CD4-positive, alpha-beta memory T cell (primary cell): ENCODE data around the gene SLC25A31. TPM values are rescaled to one million over a fixed set of nuclear protein-coding genes. Genes with fewer than 3 reads are reported as not detected.

Experiments used
- CTCF ChIA-PET: fragments of 350-600 bp; sonication (Branson Sonifier 250); formaldehyde crosslinking; loops from one replicate; lab custom pipeline; 2021; ENCODE audit warnings: inconsistent platforms; ENCODE audit not compliant: partially characterized antibody; lab: Charles Lee
- POLR2A ChIA-PET: fragments of 350-600 bp; sonication (Branson Sonifier 250); formaldehyde crosslinking; loops from one replicate; lab custom pipeline; 2021; ENCODE audit not compliant: partially characterized antibody; lab: Charles Lee
- DNase-seq, 5 donors: peaks; one replicate each; pipeline versions ENCODE4 v3.0.0 to v3.0.0-alpha.2; 2020 to 2022; ENCODE audit warnings: mixed read lengths in 1 of 5
- H3K27ac ChIP-seq: one replicate; pipeline ENCODE4 v1.7.0; 2013; ENCODE audit warnings: low read depth, low read length
- H3K27me3 ChIP-seq: 2 replicates; pipeline ENCODE4 v1.7.0; 2013; ENCODE audit warnings: mild to moderate bottlenecking, low read length, moderate library complexity; ENCODE audit not compliant: insufficient read depth
- H3K36me3 ChIP-seq: 2 replicates; pipeline ENCODE4 v1.7.0; 2013; ENCODE audit warnings: mild to moderate bottlenecking, low read length, moderate library complexity; ENCODE audit not compliant: insufficient read depth
- H3K4me1 ChIP-seq: 2 replicates; pipeline ENCODE4 v1.7.0; 2013; ENCODE audit warnings: mild to moderate bottlenecking, low read length, moderate library complexity; ENCODE audit not compliant: insufficient read depth
- H3K4me3 ChIP-seq, 2 donors: one replicate each; pipeline ENCODE4 v1.7.0; 2013; ENCODE audit warnings: low read length in 2 of 2, mild to moderate bottlenecking in 1 of 2
- H3K9me3 ChIP-seq, 2 donors: one replicate each; pipeline ENCODE4 v1.7.0; 2013; ENCODE audit warnings: low read length in 2 of 2, control low read depth in 1 of 2; ENCODE audit not compliant: control insufficient read depth in 1 of 2
- H3K27ac Mint-ChIP-seq, 7 donors: one replicate each; pipeline ENCODE4 v1.8.0; 2020 to 2021; ENCODE audit warnings: mixed read lengths in 7 of 7, mild to moderate bottlenecking in 6 of 7, inconsistent platforms in 3 of 7, moderate library complexity in 3 of 7
- H3K27me3 Mint-ChIP-seq, 2 donors: one replicate each; pipeline ENCODE4 v1.8.0; 2020 to 2021; ENCODE audit warnings: mixed read lengths in 2 of 2
- H3K36me3 Mint-ChIP-seq, 2 donors: one replicate each; pipeline ENCODE4 v1.8.0; 2020 to 2021; ENCODE audit warnings: mixed read lengths in 2 of 2, inconsistent platforms in 1 of 2, mild to moderate bottlenecking in 1 of 2
- H3K4me1 Mint-ChIP-seq, 4 donors: one replicate each; pipeline ENCODE4 v1.8.0; 2020 to 2021; ENCODE audit warnings: mixed read lengths in 4 of 4, mild to moderate bottlenecking in 1 of 4
- H3K4me3 Mint-ChIP-seq, 8 donors: one replicate each; pipeline ENCODE4 v1.8.0; 2020 to 2021; ENCODE audit warnings: mixed read lengths in 8 of 8, mild to moderate bottlenecking in 7 of 8, moderate library complexity in 6 of 8, inconsistent platforms in 3 of 8
- H3K9me3 Mint-ChIP-seq, 8 donors: one replicate each; pipeline ENCODE4 v1.8.0; 2020 to 2021; ENCODE audit warnings: mixed read lengths in 8 of 8, mild to moderate bottlenecking in 5 of 8, inconsistent platforms in 3 of 8, moderate library complexity in 1 of 8
- intact Hi-C: fragments of 100-400 bp; cut with micrococcal nuclease; formaldehyde crosslinking; loops from one replicate; pipeline ENCODE4 v1.15.1; 2023
- polyA plus RNA-seq, 2 donors: library from polyadenylated mRNA; unstranded; fragments of 300-500 nt; fragmentation: Illumina TruSeq; gene quantifications; one replicate each; pipeline ENCODE4 v1.2.3, GENCODE V29; 2021
- total RNA-seq, 2 experiments: library from RNA; stranded (reverse); gene quantifications; one replicate each; pipeline ENCODE4 v1.2.3, GENCODE V29; 2021

SLC25A31 gene
- total RNA-seq (not detected), polyA plus RNA-seq (not detected)

DNA sequence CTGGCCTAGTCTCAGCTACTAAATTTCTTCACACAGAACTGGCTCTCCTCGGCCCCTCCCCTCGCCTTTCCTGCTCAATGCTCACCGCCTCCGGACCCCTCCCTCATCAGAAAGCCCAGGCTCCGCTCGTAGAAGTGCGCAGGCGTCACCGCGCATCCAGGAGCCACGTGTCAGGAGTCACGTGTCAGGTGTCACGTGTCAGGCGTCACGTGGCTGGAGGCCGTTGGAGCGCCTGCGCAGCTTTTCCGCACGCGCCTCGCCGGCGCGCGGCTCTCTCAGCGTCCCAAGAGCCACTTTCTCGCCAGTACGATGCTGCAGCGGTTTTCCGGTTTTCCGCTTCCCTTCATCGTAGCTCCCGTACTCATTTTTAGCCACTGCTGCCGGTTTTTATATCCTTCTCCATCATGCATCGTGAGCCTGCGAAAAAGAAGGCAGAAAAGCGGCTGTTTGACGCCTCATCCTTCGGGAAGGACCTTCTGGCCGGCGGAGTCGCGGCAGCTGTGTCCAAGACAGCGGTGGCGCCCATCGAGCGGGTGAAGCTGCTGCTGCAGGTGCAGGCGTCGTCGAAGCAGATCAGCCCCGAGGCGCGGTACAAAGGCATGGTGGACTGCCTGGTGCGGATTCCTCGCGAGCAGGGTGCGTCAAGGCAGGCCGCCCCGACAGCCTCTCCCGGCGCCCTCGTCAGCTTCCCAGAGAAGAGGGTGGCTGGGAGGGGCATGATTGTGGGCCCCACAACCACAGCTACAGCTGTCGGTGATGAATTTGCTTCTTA is at the start of gene SLC25A31:
Gene SLC25A31, plus strand, starts transcription at position 259 of the 772 bp plus-strand sequence. Its CDS starts 146 bp downstream, at position 405.
- intact Hi-C loops = no loop called here
- CTCF ChIA-PET = no interaction called here
- no peak within 1 kb of the TSS for H3K4me3 Mint-ChIP-seq

DNA sequence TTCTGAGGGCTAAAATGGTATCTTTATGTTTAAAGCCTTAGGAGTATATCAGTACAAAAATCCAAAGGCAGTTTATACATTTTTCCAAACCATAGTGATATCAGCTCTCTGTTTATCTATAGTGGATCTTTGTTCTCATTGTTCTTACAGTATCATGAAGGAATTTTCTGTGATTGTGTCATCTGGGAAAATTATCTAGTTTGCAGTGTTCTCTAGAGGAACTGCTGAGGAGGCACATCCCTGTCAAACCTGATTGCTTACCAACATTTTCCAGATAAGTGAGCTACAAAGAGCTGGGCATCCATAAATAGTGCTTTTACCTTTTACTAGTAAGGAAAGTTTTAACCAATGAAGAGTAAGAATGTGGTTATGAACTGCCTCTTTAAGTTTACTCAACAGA is 44.9 kb upstream of the SLC25A31 start:
- Histone ChIP-seq H3K27ac (no peak overlapping the region), H3K4me1 (no peaks in the 10 kb centered on the region), H3K36me3 (no peaks in the 10 kb centered on the region), H3K27me3 (no peaks in the 10 kb centered on the region), H3K4me3 (no peak overlapping the region), H3K9me3 (no peaks in the 10 kb centered on the region)
- no peak overlapping the region for H3K27ac Mint-ChIP-seq
- no peaks in the 10 kb centered on the region for H3K9me3 Mint-ChIP-seq
- intact Hi-C loops = no loop called here
- H3K4me1 Mint-ChIP-seq = no peaks in the 10 kb centered on the region
- H3K36me3 Mint-ChIP-seq = no peaks in the 10 kb centered on the region
- H3K4me3 Mint-ChIP-seq = no peak overlapping the region
- POLR2A ChIA-PET = no interaction called here
- CTCF ChIA-PET = no interaction called here
- no peaks in the 10 kb centered on the region for H3K27me3 Mint-ChIP-seq
- no peak for DNase-seq

More for the DNA sequence above, at the start of gene SLC25A31:
- no peaks in the 10 kb centered on the region for H3K4me1 ChIP-seq
- Mint-ChIP-seq H3K36me3 (no peaks in the 10 kb centered on the region), H3K9me3 (no peaks in the 10 kb centered on the region), H3K27me3 (no peaks in the 10 kb centered on the region), H3K4me1 (no peaks in the 10 kb centered on the region), H3K27ac (no peak within 1 kb of the TSS)
- no peak within 1 kb of the TSS for H3K4me3 ChIP-seq
- no peaks in the 10 kb centered on the region for H3K27me3 ChIP-seq
- H3K9me3 ChIP-seq = no peaks in the 10 kb centered on the region
- H3K27ac ChIP-seq = no peak within 1 kb of the TSS
- POLR2A ChIA-PET = no interaction called here
- DNase-seq = peak in 1 of 5 donors; percentile 20
- no peaks in the 10 kb centered on the region for H3K36me3 ChIP-seq

DNA sequence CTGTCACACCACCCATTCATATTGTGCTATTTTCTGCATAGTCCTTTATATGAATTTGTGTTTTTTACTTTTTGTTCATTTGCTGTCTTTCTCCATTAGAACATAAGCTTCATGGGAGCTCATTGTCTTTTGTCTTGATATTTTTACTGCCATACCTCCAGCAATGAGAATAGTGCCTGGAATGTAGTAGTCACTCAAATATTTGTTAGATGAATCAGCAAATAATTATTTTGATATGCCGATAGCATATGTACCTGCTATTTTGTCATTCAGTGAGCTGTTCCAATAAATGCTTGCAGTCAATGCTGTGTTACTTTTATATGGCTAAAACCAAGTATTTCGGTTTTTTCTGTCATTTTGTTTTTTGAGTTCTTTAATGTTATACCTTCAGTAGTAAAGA is 43.5 kb upstream of the SLC25A31 start:
- Histone ChIP-seq H3K27me3 (no peaks in the 10 kb centered on the region), H3K4me1 (no peaks in the 10 kb centered on the region), H3K36me3 (no peaks in the 10 kb centered on the region), H3K4me3 (no peak overlapping the region), H3K27ac (no peak overlapping the region), H3K9me3 (no peaks in the 10 kb centered on the region)
- ChIA-PET POLR2A (no interaction called here), CTCF (no interaction called here)
- intact Hi-C loops = no loop called here
- H3K36me3 Mint-ChIP-seq = no peaks in the 10 kb centered on the region
- DNase-seq = no peak
- no peaks in the 10 kb centered on the region for H3K4me1 Mint-ChIP-seq
- H3K27ac Mint-ChIP-seq = no peak overlapping the region
- no peaks in the 10 kb centered on the region for H3K27me3 Mint-ChIP-seq
- no peak overlapping the region for H3K4me3 Mint-ChIP-seq
- no peaks in the 10 kb centered on the region for H3K9me3 Mint-ChIP-seq

DNA sequence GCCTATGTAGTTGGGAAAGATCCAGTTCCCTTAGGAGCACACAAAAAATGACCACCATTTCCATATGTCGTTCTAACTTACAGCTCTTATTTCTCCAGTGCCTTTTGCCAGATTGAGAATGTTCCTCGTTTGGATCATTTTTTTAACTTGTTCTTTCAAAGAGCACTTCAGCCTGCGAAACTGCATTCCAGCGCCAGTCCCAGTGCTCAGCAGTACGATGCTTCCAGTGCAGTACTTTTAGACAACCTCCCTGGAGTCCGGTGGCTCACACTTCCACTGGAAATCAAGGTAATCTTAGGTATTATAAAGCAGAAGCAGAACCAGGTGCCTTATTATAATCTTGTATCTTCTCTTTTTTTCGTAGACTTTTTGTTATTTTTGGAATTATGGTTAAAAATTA is 42.6 kb upstream of the SLC25A31 start:
- Mint-ChIP-seq H3K27ac (no peak overlapping the region), H3K9me3 (peaks cover 0 to 1% (median 0%) of the 10 kb centered on the region in 8 donors), H3K4me3 (no peak overlapping the region), H3K4me1 (no peaks in the 10 kb centered on the region), H3K36me3 (no peaks in the 10 kb centered on the region), H3K27me3 (peaks cover 0 to 2% of the 10 kb centered on the region in 2 donors)
- POLR2A ChIA-PET = no interaction called here
- DNase-seq = no peak
- Histone ChIP-seq H3K4me3 (no peak overlapping the region), H3K36me3 (no peaks in the 10 kb centered on the region), H3K27me3 (no peaks in the 10 kb centered on the region), H3K27ac (no peak overlapping the region), H3K9me3 (no peaks in the 10 kb centered on the region), H3K4me1 (no peaks in the 10 kb centered on the region)
- intact Hi-C loops = no loop called here
- CTCF ChIA-PET = no interaction called here

DNA sequence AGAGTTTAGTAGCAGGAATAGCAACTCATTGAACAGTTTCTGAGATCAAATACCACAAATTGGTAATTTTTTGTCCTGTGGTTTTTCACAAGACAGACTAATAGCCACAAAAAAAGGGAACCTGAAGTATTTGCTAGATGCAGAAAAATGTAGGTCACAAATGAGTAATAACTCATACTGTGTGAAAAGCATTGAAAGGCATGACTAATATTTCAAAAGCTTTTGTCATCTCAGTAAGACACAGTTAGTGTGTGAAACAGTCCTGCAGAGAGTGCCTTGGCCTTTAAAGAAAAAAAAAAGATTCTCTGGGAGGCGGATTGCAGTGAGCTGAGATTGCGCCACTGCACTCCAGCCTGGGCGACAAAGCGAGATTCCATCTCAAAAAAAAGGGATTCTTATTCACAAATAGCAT is 31.4 kb upstream of the SLC25A31 start:
- POLR2A ChIA-PET = no interaction called here
- H3K4me3 ChIP-seq = no peak overlapping the region
- intact Hi-C loops = no loop called here
- Mint-ChIP-seq H3K36me3 (no peaks in the 10 kb centered on the region), H3K4me3 (no peak overlapping the region), H3K27me3 (peaks cover 0 to 5% of the 10 kb centered on the region in 2 donors), H3K4me1 (no peaks in the 10 kb centered on the region), H3K9me3 (peaks cover 0 to 11% (median 5%) of the 10 kb centered on the region in 8 donors), H3K27ac (no peak overlapping the region)
- no peaks in the 10 kb centered on the region for H3K27me3 ChIP-seq
- H3K9me3 ChIP-seq = no peaks in the 10 kb centered on the region
- H3K36me3 ChIP-seq = no peaks in the 10 kb centered on the region
- H3K27ac ChIP-seq = no peak overlapping the region
- DNase-seq = no peak
- H3K4me1 ChIP-seq = no peaks in the 10 kb centered on the region
- CTCF ChIA-PET = no interaction called here

DNA sequence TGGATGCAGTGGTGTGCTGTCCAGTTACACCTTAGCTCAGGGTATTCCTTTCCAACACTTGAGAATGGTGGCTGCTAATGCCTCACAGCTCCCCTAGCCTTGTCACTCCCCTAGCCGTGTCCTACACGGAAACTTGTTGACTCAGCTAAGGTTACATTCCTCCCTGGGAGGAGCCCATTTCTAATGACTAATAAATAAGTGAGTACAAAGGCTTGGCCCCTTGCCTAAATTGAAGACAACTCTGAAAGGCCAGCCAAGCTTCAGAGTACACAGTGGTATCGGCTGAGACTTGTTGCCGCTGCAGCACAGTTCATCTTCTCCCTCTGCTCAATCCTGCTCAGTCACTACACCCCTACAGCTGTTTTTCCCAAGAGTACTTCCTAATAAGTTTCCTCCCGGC is 21.2 kb upstream of the SLC25A31 start:
- CTCF ChIA-PET = no interaction called here
- POLR2A ChIA-PET = no interaction called here
- H3K9me3 Mint-ChIP-seq = peaks cover 0 to 4% (median 0%) of the 10 kb centered on the region in 8 donors

DNA sequence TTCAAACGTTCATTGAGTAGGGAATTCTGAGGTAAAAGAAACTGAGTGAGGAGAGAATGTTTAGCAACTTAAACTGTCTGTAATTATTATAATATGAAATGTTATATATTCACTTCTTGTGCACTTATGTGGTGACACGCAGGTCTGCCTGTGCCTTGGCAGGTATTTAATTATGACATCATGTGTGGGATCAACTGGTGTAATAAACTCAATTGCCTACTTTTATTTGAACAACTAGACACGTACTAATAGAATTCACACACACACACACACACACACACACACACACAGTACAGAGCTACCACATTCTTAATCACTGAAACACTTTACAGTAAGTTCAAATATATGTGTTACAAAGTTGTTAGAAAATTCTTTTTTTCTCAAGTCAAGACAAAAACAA is 20.7 kb upstream of the SLC25A31 start:
- ChIA-PET POLR2A (no interaction called here), CTCF (no interaction called here)
- Mint-ChIP-seq H3K27ac (no peak overlapping the region), H3K27me3 (peaks cover 3 to 6% of the 10 kb centered on the region in 2 donors), H3K36me3 (no peaks in the 10 kb centered on the region), H3K9me3 (peaks cover 0 to 4% (median 0%) of the 10 kb centered on the region in 8 donors), H3K4me3 (no peak overlapping the region), H3K4me1 (no peaks in the 10 kb centered on the region)
- Histone ChIP-seq H3K4me3 (no peak overlapping the region), H3K36me3 (no peaks in the 10 kb centered on the region), H3K27ac (no peak overlapping the region), H3K4me1 (no peaks in the 10 kb centered on the region), H3K27me3 (no peaks in the 10 kb centered on the region), H3K9me3 (no peaks in the 10 kb centered on the region)
- intact Hi-C loops = no loop called here
- DNase-seq = no peak

More for the DNA sequence above, 21.2 kb upstream of the SLC25A31 start:
- Histone ChIP-seq H3K4me1 (no peaks in the 10 kb centered on the region), H3K27ac (no peak overlapping the region), H3K9me3 (no peaks in the 10 kb centered on the region), H3K27me3 (no peaks in the 10 kb centered on the region), H3K4me3 (no peak overlapping the region), H3K36me3 (no peaks in the 10 kb centered on the region)
- no peak overlapping the region for H3K4me3 Mint-ChIP-seq
- peak in 1 of 5 donors; percentile 20 for DNase-seq
- H3K27me3 Mint-ChIP-seq = peaks cover 0 to 6% of the 10 kb centered on the region in 2 donors
- intact Hi-C loops = no loop called here
- no peaks in the 10 kb centered on the region for H3K36me3 Mint-ChIP-seq
- no peak overlapping the region for H3K27ac Mint-ChIP-seq
- H3K4me1 Mint-ChIP-seq = no peaks in the 10 kb centered on the region
